Nephron (organoid): Measurements from ENCODE around the gene PRPS1.
"Not testable (repeated sequence)": the region's sequence is repeated elsewhere in the genome, so short reads cannot be mapped to it uniquely, and the experiment has no call there.

ENCODE experiments used
- H3K27ac Mint-ChIP-seq, 3 experiments: 2 replicates each; pipeline ENCODE4 v1.8.0; 2020; ENCODE audit warnings: mixed read lengths in 3 of 3, mild to moderate bottlenecking in 2 of 3, moderate library complexity in 1 of 3
- H3K27me3 Mint-ChIP-seq: 2 replicates; pipeline ENCODE4 v1.8.0; 2021; ENCODE audit warnings: low read depth, mild to moderate bottlenecking, moderate library complexity, mixed read lengths
- H3K36me3 Mint-ChIP-seq: 2 replicates; pipeline ENCODE4 v1.8.0; 2020; ENCODE audit warnings: low read depth, mixed read lengths
- H3K4me1 Mint-ChIP-seq: 2 replicates; pipeline ENCODE4 v1.8.0; 2020; ENCODE audit warnings: mixed read lengths
- H3K4me3 Mint-ChIP-seq, 3 experiments: 2 replicates each; pipeline ENCODE4 v1.8.0; 2020; ENCODE audit warnings: mild to moderate bottlenecking in 3 of 3, mixed read lengths in 3 of 3, moderate library complexity in 2 of 3
- H3K9me3 Mint-ChIP-seq: 2 replicates; pipeline ENCODE4 v1.8.0; 2020; ENCODE audit warnings: mixed read lengths
- TF ChIP-seq, protein P1 (sequence below), 3 experiments: fragments of 200-600 bp; sonication (generic); IDR thresholded peaks; one replicate each; pipeline ENCODE4 v1.5.0; 2021; ENCODE audit warnings: antibody characterized with exemption in 3 of 3; ENCODE audit not compliant: unreplicated experiment in 3 of 3

PRPS1 gene

GRCh38 chrX:107667426-107667825 lies 39.1 kb downstream of the PRPS1 start:
- H3K4me3 Mint-ChIP-seq, result no peak overlapping the region
- TF ChIP-seq, protein P1, sequence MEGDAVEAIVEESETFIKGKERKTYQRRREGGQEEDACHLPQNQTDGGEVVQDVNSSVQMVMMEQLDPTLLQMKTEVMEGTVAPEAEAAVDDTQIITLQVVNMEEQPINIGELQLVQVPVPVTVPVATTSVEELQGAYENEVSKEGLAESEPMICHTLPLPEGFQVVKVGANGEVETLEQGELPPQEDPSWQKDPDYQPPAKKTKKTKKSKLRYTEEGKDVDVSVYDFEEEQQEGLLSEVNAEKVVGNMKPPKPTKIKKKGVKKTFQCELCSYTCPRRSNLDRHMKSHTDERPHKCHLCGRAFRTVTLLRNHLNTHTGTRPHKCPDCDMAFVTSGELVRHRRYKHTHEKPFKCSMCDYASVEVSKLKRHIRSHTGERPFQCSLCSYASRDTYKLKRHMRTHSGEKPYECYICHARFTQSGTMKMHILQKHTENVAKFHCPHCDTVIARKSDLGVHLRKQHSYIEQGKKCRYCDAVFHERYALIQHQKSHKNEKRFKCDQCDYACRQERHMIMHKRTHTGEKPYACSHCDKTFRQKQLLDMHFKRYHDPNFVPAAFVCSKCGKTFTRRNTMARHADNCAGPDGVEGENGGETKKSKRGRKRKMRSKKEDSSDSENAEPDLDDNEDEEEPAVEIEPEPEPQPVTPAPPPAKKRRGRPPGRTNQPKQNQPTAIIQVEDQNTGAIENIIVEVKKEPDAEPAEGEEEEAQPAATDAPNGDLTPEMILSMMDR (IDR thresholded peaks at IDR 0.05; ENCODE audit: unreplicated experiment in 3 of 3), result no peak
- H3K27ac Mint-ChIP-seq, result no peak overlapping the region
- peaks cover 3% of the 10 kb centered on the region for H3K27me3 Mint-ChIP-seq
- peaks cover 6% of the 10 kb centered on the region for H3K36me3 Mint-ChIP-seq
- H3K4me1 Mint-ChIP-seq, result peaks cover 8% of the 10 kb centered on the region
- peaks cover 11% of the 10 kb centered on the region for H3K9me3 Mint-ChIP-seq

DNA sequence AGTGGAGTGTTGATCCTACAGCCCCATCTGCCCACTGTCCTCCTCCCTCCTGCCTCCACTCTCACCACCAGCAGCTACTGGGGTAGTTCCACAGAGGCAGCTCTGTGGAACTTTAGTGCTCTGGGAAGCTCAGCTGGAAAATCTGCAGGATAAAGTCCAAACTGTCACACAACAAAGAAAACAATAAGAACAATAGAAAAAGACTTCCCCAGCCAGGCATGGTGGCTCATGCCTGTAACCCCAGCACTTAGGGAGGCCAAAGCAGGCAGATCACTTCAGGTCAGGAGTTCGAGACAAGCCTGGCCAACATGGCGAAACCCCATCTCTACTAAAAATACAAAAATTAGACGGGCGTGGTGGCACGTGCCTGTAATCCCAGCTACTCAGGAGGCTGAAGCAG lies 40.4 kb downstream of the PRPS1 start:
- H3K27me3 Mint-ChIP-seq, H3K36me3 Mint-ChIP-seq, H3K4me3 Mint-ChIP-seq: not testable (repeated sequence)
- H3K4me1 Mint-ChIP-seq, result peaks cover 12% of the 10 kb centered on the region
- H3K9me3 Mint-ChIP-seq, result peaks cover 11% of the 10 kb centered on the region
- H3K27ac Mint-ChIP-seq, result peak overlapping the region in 1 of 3 experiments; percentile 70

GRCh38 chrX:107669261-107669660 lies 41.0 kb downstream of the PRPS1 start:
- peak overlapping the region in 2 of 3 experiments; percentile 82 to 88 for H3K27ac Mint-ChIP-seq
- H3K4me3 Mint-ChIP-seq, result peak overlapping the region in 1 of 3 experiments; percentile 41
- peaks cover 6% of the 10 kb centered on the region for H3K36me3 Mint-ChIP-seq
- TF ChIP-seq, protein P1 (IDR thresholded peaks at IDR 0.05; ENCODE audit: unreplicated experiment in 3 of 3), result no peak
- peaks cover 13% of the 10 kb centered on the region for H3K4me1 Mint-ChIP-seq
- peaks cover 11% of the 10 kb centered on the region for H3K9me3 Mint-ChIP-seq
- no peaks in the 10 kb centered on the region for H3K27me3 Mint-ChIP-seq

DNA sequence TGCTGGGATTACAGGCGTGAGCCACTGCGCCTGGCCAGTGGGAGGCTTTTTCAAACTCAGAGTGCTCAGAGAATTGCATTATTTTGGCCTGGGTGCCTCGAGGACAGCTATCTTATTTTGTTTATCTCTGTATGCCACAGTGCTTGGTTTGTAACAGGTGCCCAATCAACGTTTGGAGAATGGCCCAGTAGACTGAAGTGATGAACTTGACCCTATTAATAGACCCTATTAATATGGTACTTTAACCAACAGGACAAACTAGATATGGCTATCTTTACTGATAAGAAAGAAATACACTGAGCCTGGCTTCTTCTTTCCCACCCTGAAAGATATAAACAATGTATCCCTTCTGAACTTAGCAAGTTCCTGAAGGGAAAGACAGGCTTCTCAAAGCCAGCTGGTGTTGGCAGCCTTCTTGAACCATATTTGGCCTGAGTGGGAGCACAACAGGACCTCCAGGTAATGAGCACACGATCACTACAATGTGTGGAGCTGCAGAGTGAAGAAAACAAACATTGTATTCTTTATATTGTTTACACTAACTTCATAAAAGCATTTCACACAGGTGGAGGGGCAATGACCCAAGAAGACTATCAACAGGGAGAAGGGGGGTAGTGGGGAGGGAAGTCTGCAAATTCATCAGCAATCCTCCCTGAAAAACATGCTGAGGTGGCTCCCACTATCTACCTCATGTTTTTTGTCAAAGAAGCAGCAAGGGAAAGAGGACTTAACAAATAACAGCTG lies 41.7 kb downstream of the PRPS1 start:
- Mint-ChIP-seq H3K36me3 (peaks cover 6% of the 10 kb centered on the region), H3K27me3 (no peaks in the 10 kb centered on the region), H3K4me3 (no peak overlapping the region), H3K9me3 (peaks cover 11% of the 10 kb centered on the region), H3K4me1 (peaks cover 20% of the 10 kb centered on the region), H3K27ac (peak overlapping the region; percentile 30 to 88 (median 74))
- TF ChIP-seq, protein P1 (IDR thresholded peaks at IDR 0.05; ENCODE audit: unreplicated experiment in 3 of 3), result no peak

DNA sequence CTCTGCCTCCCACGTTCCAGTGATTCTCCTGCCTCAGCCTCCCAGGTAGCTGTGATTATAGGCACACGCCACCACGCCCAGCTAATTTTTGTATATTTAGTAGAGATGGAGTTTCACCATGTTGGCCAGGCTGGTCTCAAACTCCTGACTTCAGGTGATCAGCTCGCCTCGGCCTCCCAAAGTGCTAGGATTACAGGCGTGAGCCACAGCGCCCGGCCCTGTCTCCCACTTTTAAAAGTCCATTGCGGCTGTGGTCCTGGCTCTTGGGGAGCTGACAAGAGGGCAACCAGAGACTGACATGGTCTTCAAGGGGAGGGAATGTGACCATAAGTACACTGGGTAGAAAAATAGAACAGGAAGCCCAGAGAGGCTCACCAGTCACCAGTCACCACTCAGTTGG lies 42.9 kb downstream of the PRPS1 start:
- not testable (repeated sequence) for H3K27me3 Mint-ChIP-seq, H3K36me3 Mint-ChIP-seq, H3K4me3 Mint-ChIP-seq, H3K27ac Mint-ChIP-seq
- Mint-ChIP-seq H3K4me1 (peaks cover 31% of the 10 kb centered on the region), H3K9me3 (peaks cover 11% of the 10 kb centered on the region)

- Mint-ChIP-seq H3K27ac (peak overlapping the region; percentile 70 to 81 (median 78)), H3K4me1 (peaks cover 47% of the 10 kb centered on the region), H3K36me3 (no peaks in the 10 kb centered on the region), H3K4me3 (peak overlapping the region in 2 of 3 experiments; percentile 41 to 48), H3K27me3 (no peaks in the 10 kb centered on the region), H3K9me3 (peaks cover 2% of the 10 kb centered on the region)
- TF ChIP-seq, protein P1 (IDR thresholded peaks at IDR 0.05; ENCODE audit: unreplicated experiment in 3 of 3), result peak; percentile 53 to 62 (median 59)
Measured at GRCh38 chrX:107672955-107673378, 44.7 kb downstream of the PRPS1 start.

GRCh38 chrX:107673431-107673830 lies 45.1 kb downstream of the PRPS1 start:
- Mint-ChIP-seq H3K27me3 (no peaks in the 10 kb centered on the region), H3K36me3 (no peaks in the 10 kb centered on the region), H3K27ac (peak overlapping the region; percentile 65 to 81 (median 78)), H3K4me3 (peak overlapping the region in 1 of 3 experiments; percentile 46), H3K4me1 (peaks cover 51% of the 10 kb centered on the region), H3K9me3 (peaks cover 2% of the 10 kb centered on the region)
- TF ChIP-seq, protein P1 (IDR thresholded peaks at IDR 0.05; ENCODE audit: unreplicated experiment in 3 of 3), result no peak
